Osteoblast (primary cell): Measurements from ENCODE around the gene KIAA1614. TPM values are rescaled to one million over a fixed set of nuclear protein-coding genes. Genes with fewer than 3 reads are reported as not detected.

Experiments
- DNase-seq: peaks from one replicate; pipeline ENCODE4 v3.0.0; 2011; ENCODE audit warnings: low spot score, mixed read lengths; ENCODE audit not compliant: insufficient read length; ENCODE audit errors: missing footprints
- H2AFZ ChIP-seq: 2 replicates; pipeline ENCODE4 v1.6.0; 2011; ENCODE audit warnings: mild to moderate bottlenecking, low read length
- H3K27ac ChIP-seq: 2 replicates; pipeline ENCODE4 v1.5.1; 2011; ENCODE audit warnings: mild to moderate bottlenecking, low read depth, low read length, moderate library complexity
- H3K27me3 ChIP-seq: 2 replicates; pipeline ENCODE4 v1.6.0; 2012; ENCODE audit warnings: mild to moderate bottlenecking, control low read depth, inconsistent platforms, low read length, moderate library complexity; ENCODE audit not compliant: insufficient read depth
- H3K36me3 ChIP-seq: 2 replicates; pipeline ENCODE4 v1.5.1; 2011; ENCODE audit warnings: mild to moderate bottlenecking, low read length, control low read depth, moderate library complexity; ENCODE audit not compliant: insufficient read depth
- H3K4me1 ChIP-seq: 2 replicates; pipeline ENCODE4 v1.5.1; 2011; ENCODE audit warnings: mild to moderate bottlenecking, low read length, control low read depth, moderate library complexity; ENCODE audit not compliant: insufficient read depth
- H3K4me2 ChIP-seq: 2 replicates; pipeline ENCODE4 v1.6.0; 2011; ENCODE audit warnings: mild to moderate bottlenecking, low read length; ENCODE audit not compliant: insufficient read depth
- H3K4me3 ChIP-seq: fragments of 200-600 bp; sonication (generic); 3 replicates; pipeline ENCODE4 v1.5.1; 2012; ENCODE audit warnings: mild to moderate bottlenecking, low read length, inconsistent platforms; ENCODE audit not compliant: insufficient read depth
- H3K79me2 ChIP-seq: 2 replicates; pipeline ENCODE4 v1.6.0; 2012; ENCODE audit warnings: mild to moderate bottlenecking, low read length, control low read depth, inconsistent platforms; ENCODE audit not compliant: insufficient read depth
- H3K9me3 ChIP-seq: 2 replicates; pipeline ENCODE4 v1.5.1; 2011; ENCODE audit warnings: low read depth, low read length, control low read depth
- H4K20me1 ChIP-seq: 2 replicates; pipeline ENCODE4 v1.6.0; 2012; ENCODE audit warnings: mild to moderate bottlenecking, low read length, control low read depth; ENCODE audit not compliant: insufficient read depth
- total RNA-seq: library from RNA; depleted of rRNA; stranded (reverse); fragments of >200 nt; gene quantifications from 2 replicates; pipeline ENCODE4 v1.2.3, GENCODE V29; 2012
- TF ChIP-seq, protein P1 (sequence below): IDR thresholded peaks from 2 replicates; pipeline ENCODE4 v1.5.1; 2011; ENCODE audit warnings: mild to moderate bottlenecking, low read depth, low read length, moderate library complexity; ENCODE audit errors: extremely low read depth

Gene KIAA1614
- total RNA-seq, 1 donor, result 12.7 TPM

DNA sequence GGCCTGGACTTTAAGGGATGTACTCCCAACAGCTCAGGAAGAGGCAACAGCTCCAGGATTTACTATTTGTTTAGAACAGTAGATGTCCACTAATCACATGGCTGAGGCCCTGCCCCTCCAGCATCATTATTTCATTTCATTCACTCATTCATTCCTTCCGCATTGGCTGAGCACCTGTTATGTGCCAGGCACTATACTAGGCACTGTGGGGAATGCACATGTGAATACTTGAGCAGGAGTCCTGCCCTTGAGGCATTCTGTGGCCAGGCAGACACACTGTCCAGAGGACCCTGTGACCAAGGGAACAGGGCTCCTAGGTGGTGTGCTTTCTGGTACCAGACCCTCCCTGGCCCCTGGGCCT, 24.3 kb downstream of the KIAA1614 start:
- no peak for DNase-seq
- TF ChIP-seq, protein P1, sequence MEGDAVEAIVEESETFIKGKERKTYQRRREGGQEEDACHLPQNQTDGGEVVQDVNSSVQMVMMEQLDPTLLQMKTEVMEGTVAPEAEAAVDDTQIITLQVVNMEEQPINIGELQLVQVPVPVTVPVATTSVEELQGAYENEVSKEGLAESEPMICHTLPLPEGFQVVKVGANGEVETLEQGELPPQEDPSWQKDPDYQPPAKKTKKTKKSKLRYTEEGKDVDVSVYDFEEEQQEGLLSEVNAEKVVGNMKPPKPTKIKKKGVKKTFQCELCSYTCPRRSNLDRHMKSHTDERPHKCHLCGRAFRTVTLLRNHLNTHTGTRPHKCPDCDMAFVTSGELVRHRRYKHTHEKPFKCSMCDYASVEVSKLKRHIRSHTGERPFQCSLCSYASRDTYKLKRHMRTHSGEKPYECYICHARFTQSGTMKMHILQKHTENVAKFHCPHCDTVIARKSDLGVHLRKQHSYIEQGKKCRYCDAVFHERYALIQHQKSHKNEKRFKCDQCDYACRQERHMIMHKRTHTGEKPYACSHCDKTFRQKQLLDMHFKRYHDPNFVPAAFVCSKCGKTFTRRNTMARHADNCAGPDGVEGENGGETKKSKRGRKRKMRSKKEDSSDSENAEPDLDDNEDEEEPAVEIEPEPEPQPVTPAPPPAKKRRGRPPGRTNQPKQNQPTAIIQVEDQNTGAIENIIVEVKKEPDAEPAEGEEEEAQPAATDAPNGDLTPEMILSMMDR, result no peak
- Histone ChIP-seq H3K9me3 (no peaks in the 10 kb centered on the region), H3K27ac (no peak overlapping the region), H3K4me2 (no peak overlapping the region), H3K36me3 (peaks cover 5% of the 10 kb centered on the region), H3K27me3 (no peaks in the 10 kb centered on the region), H2AFZ (no peak overlapping the region), H4K20me1 (no peaks in the 10 kb centered on the region), H3K79me2 (no peaks in the 10 kb centered on the region), H3K4me1 (no peaks in the 10 kb centered on the region), H3K4me3 (no peak overlapping the region)

DNA sequence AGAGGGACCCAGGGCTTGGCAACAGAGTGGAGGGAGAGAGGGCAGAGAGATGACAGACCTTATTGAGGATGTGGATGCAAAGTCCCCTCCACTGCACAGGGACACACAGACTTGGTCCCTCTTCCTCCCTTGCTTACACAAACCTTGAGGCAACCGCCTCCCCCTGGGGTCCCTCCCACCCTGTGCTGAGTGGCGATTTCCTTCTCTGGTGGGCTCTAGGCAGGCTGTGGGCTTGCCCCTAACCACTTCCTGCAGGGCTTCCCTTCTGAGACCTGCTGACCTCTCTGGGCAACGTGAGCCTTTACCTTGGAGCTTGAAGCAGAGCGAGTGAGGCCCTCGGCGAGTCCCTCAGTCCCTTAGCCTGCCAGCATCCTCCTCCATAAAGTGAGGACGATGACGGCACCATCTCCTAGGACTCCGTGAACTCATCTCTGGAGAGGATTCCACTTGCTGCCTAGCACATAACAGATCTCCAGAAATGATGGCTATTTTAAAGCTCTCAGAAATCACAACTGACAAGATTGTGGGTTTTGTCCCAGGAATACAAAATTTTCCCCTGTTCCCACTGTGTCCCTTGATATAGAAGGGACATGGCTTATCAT, 25.0 kb downstream of the KIAA1614 start:
- DNase-seq, result no peak
- H3K9me3 ChIP-seq, result no peaks in the 10 kb centered on the region
- H2AFZ ChIP-seq, result no peak overlapping the region
- H3K79me2 ChIP-seq, result no peaks in the 10 kb centered on the region
- peaks cover 5% of the 10 kb centered on the region for H3K36me3 ChIP-seq
- H3K27ac ChIP-seq, result no peak overlapping the region
- no peaks in the 10 kb centered on the region for H3K27me3 ChIP-seq
- H4K20me1 ChIP-seq, result no peaks in the 10 kb centered on the region
- no peak overlapping the region for H3K4me3 ChIP-seq
- no peak overlapping the region for H3K4me2 ChIP-seq
- H3K4me1 ChIP-seq, result no peaks in the 10 kb centered on the region
- TF ChIP-seq, protein P1, result no peak

DNA sequence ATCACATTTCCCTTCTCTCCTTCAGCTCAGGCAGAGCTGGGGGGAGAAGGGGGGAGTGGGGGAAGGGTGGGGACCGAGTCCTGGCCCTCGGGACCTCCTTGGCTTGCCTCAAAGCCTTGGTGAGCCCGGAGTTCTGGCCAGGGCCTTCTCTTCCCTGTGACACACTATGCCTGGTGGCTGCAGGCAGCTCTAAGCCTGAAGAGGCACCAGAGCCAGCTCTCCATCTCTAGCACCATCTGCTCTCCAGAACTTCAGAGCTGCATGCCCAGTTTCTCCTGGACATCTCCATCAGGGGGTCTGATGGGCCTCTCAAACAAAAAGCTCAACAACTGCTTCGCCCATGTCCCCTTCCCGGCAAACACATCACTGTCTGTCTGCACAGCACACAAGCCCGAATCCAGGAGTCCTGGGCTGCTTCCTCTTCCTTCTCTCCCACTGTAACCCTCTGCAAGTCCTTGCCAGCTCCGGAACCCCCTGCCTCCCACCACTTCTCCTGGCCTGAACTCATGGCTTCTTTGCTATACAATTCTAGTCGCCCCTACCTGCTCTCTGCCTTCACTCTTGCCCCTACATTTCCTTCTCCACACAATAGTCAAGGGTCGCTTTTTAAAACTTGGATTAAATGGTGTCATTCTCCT, 26.5 kb downstream of the KIAA1614 start:
- no peaks in the 10 kb centered on the region for H4K20me1 ChIP-seq
- H3K27ac ChIP-seq, result no peak overlapping the region
- H3K4me2 ChIP-seq, result no peak overlapping the region
- no peak overlapping the region for H3K4me3 ChIP-seq
- H3K36me3 ChIP-seq, result peaks cover 5% of the 10 kb centered on the region
- no peaks in the 10 kb centered on the region for H3K4me1 ChIP-seq
- H2AFZ ChIP-seq, result no peak overlapping the region
- no peaks in the 10 kb centered on the region for H3K9me3 ChIP-seq
- no peak for DNase-seq
- H3K79me2 ChIP-seq, result no peaks in the 10 kb centered on the region
- no peaks in the 10 kb centered on the region for H3K27me3 ChIP-seq
- TF ChIP-seq, protein P1, result no peak

DNA sequence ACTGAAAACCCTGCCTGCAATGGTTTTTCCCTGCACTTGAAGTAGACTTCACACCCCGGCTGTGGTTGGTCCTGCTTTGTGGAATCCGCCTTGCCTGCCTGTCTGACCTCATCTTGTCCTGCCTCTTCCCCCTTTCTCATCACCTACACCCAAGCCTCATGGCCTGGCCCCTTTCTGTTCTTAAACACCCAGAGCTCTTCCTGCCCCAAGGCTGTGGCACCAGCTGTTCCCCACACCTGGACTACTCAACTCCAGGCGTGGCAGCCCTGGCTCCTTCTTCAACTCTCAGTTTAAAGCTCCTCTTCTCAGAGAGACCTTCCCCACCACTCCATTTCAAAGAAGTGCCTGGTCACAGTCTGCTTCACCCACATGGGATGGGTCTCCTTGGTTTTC, 27.0 kb downstream of the KIAA1614 start:
- no peak overlapping the region for H3K4me2 ChIP-seq
- H2AFZ ChIP-seq, result no peak overlapping the region
- H3K27me3 ChIP-seq, result no peaks in the 10 kb centered on the region
- TF ChIP-seq, protein P1, result no peak
- H4K20me1 ChIP-seq, result no peaks in the 10 kb centered on the region
- H3K36me3 ChIP-seq, result peaks cover 5% of the 10 kb centered on the region
- H3K4me1 ChIP-seq, result no peaks in the 10 kb centered on the region
- DNase-seq, result no peak
- no peak overlapping the region for H3K27ac ChIP-seq
- no peaks in the 10 kb centered on the region for H3K9me3 ChIP-seq
- no peak overlapping the region for H3K4me3 ChIP-seq
- no peaks in the 10 kb centered on the region for H3K79me2 ChIP-seq
